Subcutaneous adipose tissue (tissue), 4 donors: Measurements from ENCODE around the gene CCDC59. TPM values are rescaled to one million over a fixed set of nuclear protein-coding genes. Genes with fewer than 3 reads are reported as not detected.

ENCODE experiments used
- total RNA-seq, 4 donors: library from RNA; depleted of rRNA; stranded (reverse); fragments of >200 nt; gene quantifications; one replicate each; pipeline ENCODE4 v1.1.0, GENCODE V29; 2016
- TF ChIP-seq, protein P1 (sequence below): fragments of 450-650 bp; IDR thresholded peaks from one replicate; pipeline ENCODE4 v1.5.1; 2016; ENCODE audit warnings: low read depth, mild to moderate bottlenecking, control low read depth, antibody characterized with exemption, moderate library complexity

The CCDC59 gene
- total RNA-seq, 4 donors from 2014 or later = 37.1 to 74.0 (median 61.2) TPM

- TF ChIP-seq, protein P1, sequence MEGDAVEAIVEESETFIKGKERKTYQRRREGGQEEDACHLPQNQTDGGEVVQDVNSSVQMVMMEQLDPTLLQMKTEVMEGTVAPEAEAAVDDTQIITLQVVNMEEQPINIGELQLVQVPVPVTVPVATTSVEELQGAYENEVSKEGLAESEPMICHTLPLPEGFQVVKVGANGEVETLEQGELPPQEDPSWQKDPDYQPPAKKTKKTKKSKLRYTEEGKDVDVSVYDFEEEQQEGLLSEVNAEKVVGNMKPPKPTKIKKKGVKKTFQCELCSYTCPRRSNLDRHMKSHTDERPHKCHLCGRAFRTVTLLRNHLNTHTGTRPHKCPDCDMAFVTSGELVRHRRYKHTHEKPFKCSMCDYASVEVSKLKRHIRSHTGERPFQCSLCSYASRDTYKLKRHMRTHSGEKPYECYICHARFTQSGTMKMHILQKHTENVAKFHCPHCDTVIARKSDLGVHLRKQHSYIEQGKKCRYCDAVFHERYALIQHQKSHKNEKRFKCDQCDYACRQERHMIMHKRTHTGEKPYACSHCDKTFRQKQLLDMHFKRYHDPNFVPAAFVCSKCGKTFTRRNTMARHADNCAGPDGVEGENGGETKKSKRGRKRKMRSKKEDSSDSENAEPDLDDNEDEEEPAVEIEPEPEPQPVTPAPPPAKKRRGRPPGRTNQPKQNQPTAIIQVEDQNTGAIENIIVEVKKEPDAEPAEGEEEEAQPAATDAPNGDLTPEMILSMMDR = no peak
Observed at GRCh38 chr12:82375201-82375600, 17.0 kb upstream of the CCDC59 start.

DNA sequence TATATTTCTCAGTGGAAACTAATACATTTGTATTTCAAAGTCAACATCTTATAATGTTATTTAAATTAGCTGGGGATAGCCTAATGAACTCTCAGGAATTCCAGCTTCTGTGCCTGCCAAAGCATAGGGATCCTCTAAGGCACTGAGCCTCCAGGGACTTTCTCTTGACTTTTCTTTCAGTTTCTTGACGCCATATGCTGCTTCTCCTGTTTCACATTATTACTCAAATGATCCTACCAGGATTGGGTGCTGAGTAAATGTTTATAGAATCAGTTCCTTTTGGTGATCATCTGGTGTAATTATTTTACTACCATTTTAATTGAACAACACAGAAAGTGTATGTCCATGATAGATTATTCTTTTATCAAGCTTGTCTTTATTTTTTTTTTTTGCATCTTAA lies 8.0 kb upstream of the CCDC59 start:
- TF ChIP-seq, protein P1 = no peak

DNA sequence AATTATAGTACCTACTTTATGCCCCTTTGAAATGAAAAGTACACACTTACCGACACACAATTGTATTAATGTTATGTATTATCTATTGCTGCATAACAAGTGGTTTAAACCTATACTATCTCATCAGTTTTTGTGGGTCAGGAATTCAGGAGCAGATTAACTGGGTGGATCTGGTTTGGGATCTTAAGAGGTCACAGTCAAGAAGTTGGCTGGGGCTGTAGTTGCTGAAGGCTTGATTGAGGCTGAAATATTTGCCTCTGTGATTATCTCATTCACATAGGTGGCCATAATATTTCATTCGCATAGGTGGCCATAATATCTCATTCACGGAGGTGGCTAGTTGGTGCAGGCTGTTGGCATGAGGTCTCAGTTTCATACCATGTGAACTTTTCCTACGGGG lies 5.8 kb upstream of the CCDC59 start:
- TF ChIP-seq, protein P1 = no peak

DNA sequence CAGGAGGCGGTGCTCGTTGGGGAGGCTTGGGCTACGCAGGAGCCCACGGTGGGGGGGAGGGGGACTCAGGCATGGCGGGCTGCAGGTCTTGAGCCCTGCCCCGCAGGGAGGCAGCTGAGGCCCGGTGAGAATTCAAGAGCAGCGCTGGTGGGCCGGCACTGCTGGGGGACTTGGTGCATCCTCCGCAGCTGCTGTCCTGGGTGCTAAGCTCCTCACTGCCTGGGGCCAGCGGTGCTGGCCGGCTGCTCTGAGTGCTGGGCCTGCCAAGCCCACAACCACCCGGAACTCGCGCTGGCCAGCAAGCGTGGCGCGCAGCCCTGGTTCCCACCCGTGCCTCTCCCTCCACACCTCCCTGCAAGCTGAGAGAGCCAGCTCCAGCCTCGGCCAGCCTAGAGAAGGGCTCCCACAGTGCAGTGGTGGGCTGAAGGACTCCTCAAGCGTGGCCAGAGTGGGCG lies 3.3 kb upstream of the CCDC59 start:
- TF ChIP-seq, protein P1 = no peak

DNA sequence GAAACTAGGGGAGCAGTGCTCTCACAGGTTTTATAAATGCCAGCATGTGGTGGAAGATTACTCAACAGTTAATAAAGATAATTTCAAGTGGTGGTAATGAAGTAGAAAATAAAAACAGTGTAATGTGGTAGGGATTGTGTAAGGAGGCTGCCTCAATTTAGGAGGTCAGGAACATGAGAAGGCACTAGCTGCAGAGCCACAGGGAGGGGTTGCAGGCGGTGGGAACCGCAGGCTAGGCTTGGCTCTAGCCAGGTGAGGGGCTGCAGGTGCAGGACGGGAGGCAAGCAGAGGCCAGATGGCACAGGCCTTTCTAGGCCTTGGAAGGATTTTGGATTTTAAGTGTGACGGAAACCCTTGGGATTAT lies 910 bp upstream of the CCDC59 start:
- TF ChIP-seq, protein P1 = no peak

- TF ChIP-seq, protein P1 = no peak
Observed at GRCh38 chr12:82357845-82358199, 365 bp downstream of the CCDC59 start.

- TF ChIP-seq, protein P1 = no peak
Observed at GRCh38 chr12:82357340-82357739, 847 bp downstream of the CCDC59 start.
